CD14-positive monocyte (primary cell): Measurements from ENCODE around the gene SUMF2. TPM values are rescaled to one million over a fixed set of nuclear protein-coding genes. Genes with fewer than 3 reads are reported as not detected.

Experiments
- DNase-seq, 3 donors: peaks; one replicate each; pipeline ENCODE4 v3.0.0-alpha.2; 2011 to 2022
- H2AFZ ChIP-seq: 2 replicates; pipeline ENCODE4 v1.6.0; 2012; ENCODE audit warnings: mild to moderate bottlenecking, low read depth, low read length, inconsistent platforms; ENCODE audit not compliant: insufficient read depth, poor library complexity, severe bottlenecking
- H3K27ac ChIP-seq, 2 donors: 1 replicate in 1 of 2; 2 replicates in 1 of 2; pipeline ENCODE4 v1.5.1; 2012 to 2013; ENCODE audit warnings: low read length in 2 of 2, control low read depth in 1 of 2, inconsistent platforms in 1 of 2, low read depth in 1 of 2, mild to moderate bottlenecking in 1 of 2
- H3K27me3 ChIP-seq, 2 donors: one replicate each; pipeline versions ENCODE4 v1.6.0 to v1.6.1; 2011 to 2013; ENCODE audit warnings: low read length in 2 of 2; ENCODE audit not compliant: control insufficient read depth in 2 of 2, insufficient read depth in 2 of 2
- H3K36me3 ChIP-seq, 2 donors: replicated peaks in 1 of 2; 1 replicate in 1 of 2; 2 replicates in 1 of 2; pipeline versions ENCODE4 v1.5.1 to v1.6.1; 2012 to 2013; ENCODE audit warnings: low read length in 2 of 2, control low read depth in 1 of 2, inconsistent platforms in 1 of 2, mild to moderate bottlenecking in 1 of 2; ENCODE audit not compliant: insufficient read depth in 2 of 2, control insufficient read depth in 1 of 2
- H3K4me1 ChIP-seq, 2 donors: 1 replicate in 1 of 2; 2 replicates in 1 of 2; pipeline versions ENCODE4 v1.5.1 to v1.6.1; 2012 to 2013; ENCODE audit warnings: low read length in 2 of 2, control low read depth in 1 of 2, inconsistent platforms in 1 of 2, mild to moderate bottlenecking in 1 of 2, moderate library complexity in 1 of 2; ENCODE audit not compliant: insufficient read depth in 2 of 2, control insufficient read depth in 1 of 2
- H3K4me2 ChIP-seq: replicated peaks from 2 replicates; pipeline ENCODE3; 2012; ENCODE audit warnings: low read length, moderate library complexity, mild to moderate bottlenecking; ENCODE audit not compliant: poor library complexity, severe bottlenecking; ENCODE audit errors: extremely low read depth
- H3K4me3 ChIP-seq, 3 experiments: fragments of 200-600 bp in 1 of 3; sonication (generic) in 1 of 3; replicated peaks in 1 of 3; 1 replicate in 2 of 3; 2 replicates in 1 of 3; pipeline ENCODE4 v1.5.1; 2011 to 2013; ENCODE audit warnings: low read length in 3 of 3, mild to moderate bottlenecking in 3 of 3, control low read depth in 2 of 3, low read depth in 2 of 3, inconsistent platforms in 1 of 3, moderate library complexity in 1 of 3
- H3K79me2 ChIP-seq: 2 replicates; pipeline ENCODE4 v1.6.0; 2012; ENCODE audit warnings: mild to moderate bottlenecking, control low read depth, inconsistent platforms, low read length, moderate library complexity; ENCODE audit not compliant: insufficient read depth
- H3K9ac ChIP-seq: 2 replicates; pipeline ENCODE4 v1.6.0; 2017; ENCODE audit warnings: low read length, mild to moderate bottlenecking; ENCODE audit not compliant: insufficient read depth, poor library complexity, severe bottlenecking
- H3K9me3 ChIP-seq, 2 donors: replicated peaks in 1 of 2; 1 replicate in 1 of 2; 2 replicates in 1 of 2; pipeline versions ENCODE4 v1.5.1 to v1.6.1; 2012 to 2013; ENCODE audit warnings: low read length in 2 of 2, control low read depth in 1 of 2; ENCODE audit not compliant: control insufficient read depth in 1 of 2, insufficient read depth in 1 of 2
- H4K20me1 ChIP-seq: 2 replicates; pipeline ENCODE4 v1.6.0; 2012; ENCODE audit warnings: mild to moderate bottlenecking, low read length, control low read depth, moderate library complexity; ENCODE audit not compliant: insufficient read depth
- H3K27ac Mint-ChIP-seq, 7 donors: one replicate each; pipeline ENCODE4 v1.8.0; 2020; ENCODE audit warnings: mild to moderate bottlenecking in 7 of 7, mixed read lengths in 7 of 7, moderate library complexity in 6 of 7, inconsistent platforms in 2 of 7
- H3K27me3 Mint-ChIP-seq, 3 donors: one replicate each; pipeline ENCODE4 v1.8.0; 2021 to 2022; ENCODE audit warnings: low read depth in 3 of 3, mild to moderate bottlenecking in 3 of 3, mixed read lengths in 3 of 3, moderate library complexity in 3 of 3, inconsistent platforms in 1 of 3
- H3K36me3 Mint-ChIP-seq, 2 donors: one replicate each; pipeline ENCODE4 v1.8.0; 2020; ENCODE audit warnings: mixed read lengths in 2 of 2, inconsistent platforms in 1 of 2, mild to moderate bottlenecking in 1 of 2
- H3K4me1 Mint-ChIP-seq: one replicate; pipeline ENCODE4 v1.8.0; 2020; ENCODE audit warnings: mild to moderate bottlenecking, mixed read lengths
- H3K4me3 Mint-ChIP-seq, 2 donors: one replicate each; pipeline ENCODE4 v1.8.0; 2020; ENCODE audit warnings: mild to moderate bottlenecking in 2 of 2, mixed read lengths in 2 of 2, moderate library complexity in 1 of 2
- H3K9me3 Mint-ChIP-seq, 7 donors: one replicate each; pipeline ENCODE4 v1.8.0; 2020 to 2022; ENCODE audit warnings: mixed read lengths in 7 of 7, mild to moderate bottlenecking in 6 of 7, moderate library complexity in 6 of 7, inconsistent platforms in 2 of 7
- WGBS: methylation state at CpG from one replicate; pipeline ENCODE4 v1.1.5; 2013; ENCODE audit warnings: missing lambda C conversion rate; ENCODE audit not compliant: insufficient coverage; 5-methylcytosine and 5-hydroxymethylcytosine counted together
- intact Hi-C, 2 donors: fragments of 100-400 bp; cut with micrococcal nuclease; formaldehyde crosslinking; loops; one replicate each; pipeline versions ENCODE4 v1.15.0 to v1.15.1; 2023
- polyA plus RNA-seq, 3 donors: library from polyadenylated mRNA; depleted of rRNA in 1 of 3; unstranded in 2 of 3; stranded (reverse) in 1 of 3; fragments of 300-500 nt in 2 of 3; fragments of >200 nt in 1 of 3; fragmentation: Illumina TruSeq in 2 of 3; gene quantifications; 1 replicate in 2 of 3; 2 replicates in 1 of 3; pipeline ENCODE4 v1.2.3, GENCODE V29; 2012 to 2021
- small RNA-seq: library from RNA; depleted of rRNA; stranded (forward); fragments of <200 nt; gene quantifications from one replicate; pipeline ENCODE3, GENCODE V24; 2012; ENCODE audit warnings: low read depth; ENCODE audit not compliant: insufficient read length
- TF ChIP-seq, protein P1 (sequence below): fragments of 200-600 bp; IDR thresholded peaks from one replicate; pipeline ENCODE4 v1.8.0; 2022; ENCODE audit warnings: antibody characterized with exemption, mild to moderate bottlenecking

The SUMF2 gene
- polyA plus RNA-seq, 3 donors: 69.5 to 88.2 (median 75.0) TPM

DNA sequence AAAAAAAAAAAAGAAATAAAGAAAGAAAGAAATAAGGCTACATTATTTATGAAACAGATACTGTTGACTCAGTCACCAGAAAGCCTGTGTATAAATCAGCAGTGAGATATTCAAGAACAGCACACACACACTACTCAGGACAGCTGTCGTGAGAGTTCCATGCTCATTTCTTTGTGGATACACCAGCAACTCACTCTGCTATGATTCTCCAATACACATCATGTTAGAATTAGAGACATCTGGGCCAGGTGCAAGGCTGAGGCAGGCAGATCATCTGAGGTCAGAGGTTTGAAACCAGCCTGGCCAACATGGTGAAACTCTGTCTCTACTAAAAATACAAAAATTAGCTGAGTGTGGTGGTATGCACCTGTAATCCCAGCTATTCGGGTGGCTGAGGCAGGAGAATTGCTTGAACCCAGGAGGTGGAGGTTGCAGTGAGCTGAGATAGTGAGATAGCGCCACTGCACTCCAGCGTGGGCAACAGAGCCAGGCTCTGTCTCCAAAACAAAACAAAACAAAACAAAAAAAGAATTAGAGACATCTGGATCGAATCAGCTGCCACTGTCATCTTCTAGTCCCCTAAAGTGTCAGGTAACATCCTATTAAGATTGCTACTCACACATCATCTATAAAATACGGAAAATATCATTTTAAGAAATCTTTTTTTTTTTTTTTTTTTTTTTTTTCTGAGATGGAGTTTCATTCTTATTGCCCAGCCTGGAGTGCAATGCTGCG lies 63.3 kb downstream of the SUMF2 start:
- H3K4me1 Mint-ChIP-seq: no peaks in the 10 kb centered on the region
- peaks cover 2 to 26% (median 13%) of the 10 kb centered on the region in 7 donors for H3K9me3 Mint-ChIP-seq

More for the DNA sequence above, 63.3 kb downstream of the SUMF2 start:
- TF ChIP-seq, protein P1, sequence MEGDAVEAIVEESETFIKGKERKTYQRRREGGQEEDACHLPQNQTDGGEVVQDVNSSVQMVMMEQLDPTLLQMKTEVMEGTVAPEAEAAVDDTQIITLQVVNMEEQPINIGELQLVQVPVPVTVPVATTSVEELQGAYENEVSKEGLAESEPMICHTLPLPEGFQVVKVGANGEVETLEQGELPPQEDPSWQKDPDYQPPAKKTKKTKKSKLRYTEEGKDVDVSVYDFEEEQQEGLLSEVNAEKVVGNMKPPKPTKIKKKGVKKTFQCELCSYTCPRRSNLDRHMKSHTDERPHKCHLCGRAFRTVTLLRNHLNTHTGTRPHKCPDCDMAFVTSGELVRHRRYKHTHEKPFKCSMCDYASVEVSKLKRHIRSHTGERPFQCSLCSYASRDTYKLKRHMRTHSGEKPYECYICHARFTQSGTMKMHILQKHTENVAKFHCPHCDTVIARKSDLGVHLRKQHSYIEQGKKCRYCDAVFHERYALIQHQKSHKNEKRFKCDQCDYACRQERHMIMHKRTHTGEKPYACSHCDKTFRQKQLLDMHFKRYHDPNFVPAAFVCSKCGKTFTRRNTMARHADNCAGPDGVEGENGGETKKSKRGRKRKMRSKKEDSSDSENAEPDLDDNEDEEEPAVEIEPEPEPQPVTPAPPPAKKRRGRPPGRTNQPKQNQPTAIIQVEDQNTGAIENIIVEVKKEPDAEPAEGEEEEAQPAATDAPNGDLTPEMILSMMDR: no peak
- no peak overlapping the region for H3K4me3 ChIP-seq
- H3K27ac Mint-ChIP-seq: no peak overlapping the region
- H3K27me3 Mint-ChIP-seq: peaks cover 0 to 3% (median 2%) of the 10 kb centered on the region in 3 donors
- H3K27me3 ChIP-seq: no peaks in the 10 kb centered on the region
- no peak overlapping the region for H3K9ac ChIP-seq
- WGBS: 83% methylated on average over 2 of the region's 7 CpGs
- H4K20me1 ChIP-seq: no peaks in the 10 kb centered on the region
- H3K4me1 ChIP-seq: no peaks in the 10 kb centered on the region
- intact Hi-C loops: no loop called here
- H3K9me3 ChIP-seq: peaks cover 0 to 5% of the 10 kb centered on the region in 2 donors
- H3K27ac ChIP-seq: no peak overlapping the region
- H3K36me3 Mint-ChIP-seq: no peaks in the 10 kb centered on the region
- H3K4me2 ChIP-seq: no peak overlapping the region
- H3K4me3 Mint-ChIP-seq: no peak overlapping the region
- no peaks in the 10 kb centered on the region for H3K79me2 ChIP-seq
- DNase-seq: no peak
- no peak overlapping the region for H2AFZ ChIP-seq
- no peaks in the 10 kb centered on the region for H3K36me3 ChIP-seq

Small RNAs within 50 kb of the gene (small RNA-seq; reads per million reads assigned to genes)
- gene SNORA15 (not detected), gene SNORA22B (not detected)

Other genes starting within 250 kb of the SUMF2 start
- gene SEPTIN14, start 201.5 kb upstream of the SUMF2 start, polyA plus RNA-seq: not detected
- 1 to 10 TPM; 1.3 to 2.7 (median 1.3) TPM for gene ZNF713, start 176.8 kb upstream of the SUMF2 start, polyA plus RNA-seq
- gene MRPS17, start 112.4 kb upstream of the SUMF2 start, polyA plus RNA-seq: 10 to 100 TPM in 2 of 3 donors, 1 to 10 TPM in 1; 6.1 to 14.6 (median 10.9) TPM
- gene NIPSNAP2, start 99.7 kb upstream of the SUMF2 start, polyA plus RNA-seq: 10 to 100 TPM; 43.2 to 97.5 (median 88.0) TPM
- gene PSPH, start 12.8 kb upstream of the SUMF2 start, polyA plus RNA-seq: 1 to 10 TPM; 1.7 to 6.7 (median 5.3) TPM
- 10 to 100 TPM; 62.3 to 81.4 (median 63.3) TPM for gene CCT6A, start 12.5 kb upstream of the SUMF2 start, polyA plus RNA-seq
- gene PHKG1, start 28.7 kb downstream of the SUMF2 start, polyA plus RNA-seq: 1 to 10 TPM in 1 of 3 donors, not detected in 2; 1.1 TPM
- gene CHCHD2, start 42.2 kb downstream of the SUMF2 start, polyA plus RNA-seq: 100 to 1,000 TPM; 241 to 500 (median 412) TPM
- not detected for gene NUPR2, start 52.1 kb downstream of the SUMF2 start, polyA plus RNA-seq